ENCODE results near the gene ALCAM. TPM values are rescaled to one million over a fixed set of nuclear protein-coding genes. Genes with fewer than 3 reads are reported as not detected.

ALCAM gene
- total RNA-seq, 1 experiment from 2014 or later = 32.3 TPM

DNA sequence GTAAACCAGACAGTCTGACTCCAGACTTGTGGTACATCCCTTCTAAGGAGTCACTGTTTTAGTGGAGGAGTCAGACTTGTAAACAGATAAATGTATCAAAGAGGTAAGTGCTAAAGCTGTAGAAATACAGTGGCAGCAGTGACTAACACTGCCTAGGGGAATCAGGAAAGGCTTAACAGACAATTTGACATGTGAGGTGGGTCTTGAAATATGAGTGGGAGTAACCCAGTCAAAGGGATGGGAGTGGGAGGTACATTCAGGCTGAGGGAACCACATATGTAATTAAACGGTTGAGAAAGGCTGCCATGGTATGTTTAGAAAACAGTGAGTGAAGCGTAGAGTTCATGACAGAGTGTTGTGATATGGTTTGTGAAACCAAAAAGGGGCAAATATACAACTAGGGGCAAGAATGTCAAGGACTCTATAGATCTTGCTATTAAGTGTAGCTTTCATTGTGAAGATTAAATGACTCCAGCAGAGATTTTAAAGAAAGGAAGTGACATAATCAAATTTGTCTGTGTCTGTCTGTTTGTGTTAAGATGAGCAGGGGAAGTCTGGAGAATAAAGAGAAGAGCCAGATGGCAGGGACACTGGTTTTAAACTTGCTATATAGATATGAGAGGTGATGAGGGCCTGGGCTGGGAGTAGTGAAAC, 11.2 kb upstream of the ALCAM start:
- H3K27me3 ChIP-seq (ENCODE audit: control insufficient read depth, insufficient read depth, low read length) = no peaks in the 10 kb centered on the region
- ATAC-seq (no peak), DNase-seq (ENCODE audit: low read depth, low spot score) (no peak)
- H3K27ac ChIP-seq (ENCODE audit: low read length) = no peak overlapping the region
- BruUV-seq (replicated peaks) = no TSS peak
- CTCF ChIA-PET = no interaction called here
- in situ Hi-C loops (cut with HindIII; ENCODE audit: low pct_unique_long_range_greater_than_20kb, low sequenced_read_pairs) (no loop called here), intact Hi-C loops (cut with micrococcal nuclease; ENCODE audit: unreplicated experiment) (no loop called here)
- no peaks in the 10 kb centered on the region for H3K36me3 ChIP-seq (ENCODE audit: control insufficient read depth, insufficient read depth, low read length)
- H3K4me3 ChIP-seq (ENCODE audit: low read depth in 2 of 2, low read length in 2 of 2) = no peak overlapping the region
- H3K4me1 ChIP-seq (ENCODE audit: control insufficient read depth, insufficient read depth, low read length) = no peaks in the 10 kb centered on the region
- POLR2A ChIA-PET = no interaction called here
- TF ChIP-seq CTCF (IDR thresholded peaks at IDR 0.05) (no peak), TCF7L2 (IDR thresholded peaks at IDR 0.05; ENCODE audit: low read depth, low read length) (no peak)
- H3K9me3 ChIP-seq (ENCODE audit: control insufficient read depth, insufficient read depth, low read depth, low read length) = no peaks in the 10 kb centered on the region

DNA sequence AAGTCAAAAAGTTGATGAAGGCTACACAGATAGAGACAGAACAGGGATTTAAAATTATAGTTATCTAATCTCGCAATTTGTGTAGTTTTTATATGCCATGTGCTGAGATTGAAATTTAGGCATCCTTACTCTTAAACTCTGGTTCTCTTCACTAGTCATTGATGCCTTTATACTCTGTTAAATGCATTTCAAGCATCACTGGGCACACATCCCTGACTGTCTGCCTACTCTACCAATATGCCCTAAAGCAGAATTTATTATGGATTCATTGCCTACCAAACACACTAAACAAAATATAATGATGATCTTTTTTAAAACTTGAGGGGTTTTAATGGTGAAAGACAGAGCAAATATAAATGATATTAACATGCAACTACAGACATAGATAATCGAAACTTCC, 10.3 kb upstream of the ALCAM start:
- ChIA-PET POLR2A (no interaction called here), CTCF (no interaction called here)
- in situ Hi-C loops (cut with HindIII; ENCODE audit: low pct_unique_long_range_greater_than_20kb, low sequenced_read_pairs) = no loop called here
- no peak overlapping the region for H3K4me3 ChIP-seq (ENCODE audit: low read depth in 2 of 2, low read length in 2 of 2)
- BruUV-seq (replicated peaks) = no TSS peak
- DNase-seq (ENCODE audit: low read depth, low spot score) (no peak), ATAC-seq (no peak)
- intact Hi-C loops (cut with micrococcal nuclease; ENCODE audit: unreplicated experiment) = no loop called here
- H3K27ac ChIP-seq (ENCODE audit: low read length) = no peak overlapping the region
- no peaks in the 10 kb centered on the region for H3K4me1 ChIP-seq (ENCODE audit: control insufficient read depth, insufficient read depth, low read length)
- no peaks in the 10 kb centered on the region for H3K27me3 ChIP-seq (ENCODE audit: control insufficient read depth, insufficient read depth, low read length)
- H3K36me3 ChIP-seq (ENCODE audit: control insufficient read depth, insufficient read depth, low read length) = no peaks in the 10 kb centered on the region
- H3K9me3 ChIP-seq (ENCODE audit: control insufficient read depth, insufficient read depth, low read depth, low read length) = no peaks in the 10 kb centered on the region
- TF ChIP-seq POLR2AphosphoS5 (IDR thresholded peaks at IDR 0.05; ENCODE audit: low read depth, low read length) = no peak
- no peak for TF ChIP-seq SIN3A (IDR thresholded peaks at IDR 0.05; ENCODE audit: borderline replicate concordance, insufficient read depth, low read depth, low read length)
- TF ChIP-seq TCF7L2 (IDR thresholded peaks at IDR 0.05; ENCODE audit: low read depth, low read length) = no peak
- TF ChIP-seq CTCF (IDR thresholded peaks at IDR 0.05) = no peak
- TF ChIP-seq, protein P1, sequence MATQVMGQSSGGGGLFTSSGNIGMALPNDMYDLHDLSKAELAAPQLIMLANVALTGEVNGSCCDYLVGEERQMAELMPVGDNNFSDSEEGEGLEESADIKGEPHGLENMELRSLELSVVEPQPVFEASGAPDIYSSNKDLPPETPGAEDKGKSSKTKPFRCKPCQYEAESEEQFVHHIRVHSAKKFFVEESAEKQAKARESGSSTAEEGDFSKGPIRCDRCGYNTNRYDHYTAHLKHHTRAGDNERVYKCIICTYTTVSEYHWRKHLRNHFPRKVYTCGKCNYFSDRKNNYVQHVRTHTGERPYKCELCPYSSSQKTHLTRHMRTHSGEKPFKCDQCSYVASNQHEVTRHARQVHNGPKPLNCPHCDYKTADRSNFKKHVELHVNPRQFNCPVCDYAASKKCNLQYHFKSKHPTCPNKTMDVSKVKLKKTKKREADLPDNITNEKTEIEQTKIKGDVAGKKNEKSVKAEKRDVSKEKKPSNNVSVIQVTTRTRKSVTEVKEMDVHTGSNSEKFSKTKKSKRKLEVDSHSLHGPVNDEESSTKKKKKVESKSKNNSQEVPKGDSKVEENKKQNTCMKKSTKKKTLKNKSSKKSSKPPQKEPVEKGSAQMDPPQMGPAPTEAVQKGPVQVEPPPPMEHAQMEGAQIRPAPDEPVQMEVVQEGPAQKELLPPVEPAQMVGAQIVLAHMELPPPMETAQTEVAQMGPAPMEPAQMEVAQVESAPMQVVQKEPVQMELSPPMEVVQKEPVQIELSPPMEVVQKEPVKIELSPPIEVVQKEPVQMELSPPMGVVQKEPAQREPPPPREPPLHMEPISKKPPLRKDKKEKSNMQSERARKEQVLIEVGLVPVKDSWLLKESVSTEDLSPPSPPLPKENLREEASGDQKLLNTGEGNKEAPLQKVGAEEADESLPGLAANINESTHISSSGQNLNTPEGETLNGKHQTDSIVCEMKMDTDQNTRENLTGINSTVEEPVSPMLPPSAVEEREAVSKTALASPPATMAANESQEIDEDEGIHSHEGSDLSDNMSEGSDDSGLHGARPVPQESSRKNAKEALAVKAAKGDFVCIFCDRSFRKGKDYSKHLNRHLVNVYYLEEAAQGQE (IDR thresholded peaks at IDR 0.05; ENCODE audit: insufficient read depth in 1 of 2, low read depth in 2 of 2, low read length in 1 of 2) = no peak

Measured in Panc1 (cell line).